DMS153 (cell line): ENCODE results near the gene UBTD1.
"Not testable (repeated sequence)": the region's sequence is repeated elsewhere in the genome, so short reads cannot be mapped to it uniquely, and the experiment has no call there.

Source experiments
- DNase-seq: peaks from one replicate; lab custom pipeline; 2025; lab: John Stamatoyannopoulos, UW

The UBTD1 gene

GRCh38 chr10:97515271-97515978 is 16.7 kb downstream of the UBTD1 start:
- DNase-seq: no peak

- no peak for DNase-seq
Measured at GRCh38 chr10:97517096-97517750, 18.5 kb downstream of the UBTD1 start.

GRCh38 chr10:97517778-97518300 is 19.1 kb downstream of the UBTD1 start:
- no peak for DNase-seq

GRCh38 chr10:97518301-97519043 is 19.7 kb downstream of the UBTD1 start:
- DNase-seq: no peak

GRCh38 chr10:97519342-97519741 is 20.6 kb downstream of the UBTD1 start:
- DNase-seq: no peak

- DNase-seq: no peak
Measured at GRCh38 chr10:97520520-97520919, 21.8 kb downstream of the UBTD1 start.

GRCh38 chr10:97520978-97521761 is 22.4 kb downstream of the UBTD1 start:
- no peak for DNase-seq

- DNase-seq: no peak
Measured at GRCh38 chr10:97522071-97522470, 23.3 kb downstream of the UBTD1 start.

GRCh38 chr10:97522937-97523336 is 24.2 kb downstream of the UBTD1 start:
- no peak for DNase-seq

- DNase-seq: no peak
Measured at GRCh38 chr10:97525086-97525485, 26.4 kb downstream of the UBTD1 start.

- DNase-seq: no peak
Measured at GRCh38 chr10:97525683-97526110, 27.0 kb downstream of the UBTD1 start.

- not testable (repeated sequence) for DNase-seq
Measured at GRCh38 chr10:97528876-97529275, 30.2 kb downstream of the UBTD1 start.

GRCh38 chr10:97529685-97530465 is 31.2 kb downstream of the UBTD1 start:
- DNase-seq: no peak

- no peak for DNase-seq
Measured at GRCh38 chr10:97531401-97531986, 32.8 kb downstream of the UBTD1 start.

GRCh38 chr10:97532935-97533671 is 34.4 kb downstream of the UBTD1 start:
- DNase-seq: no peak

GRCh38 chr10:97533888-97534287 is 35.2 kb downstream of the UBTD1 start:
- no peak for DNase-seq

GRCh38 chr10:97534746-97535367 is 36.1 kb downstream of the UBTD1 start:
- no peak for DNase-seq

- DNase-seq: no peak
Measured at GRCh38 chr10:97537186-97537869, 38.6 kb downstream of the UBTD1 start.

- no peak for DNase-seq
Measured at GRCh38 chr10:97538411-97538810, 39.7 kb downstream of the UBTD1 start.
